Subcutaneous adipose tissue (tissue), 4 donors: ENCODE results near the gene MAPK4. TPM values are rescaled to one million over a fixed set of nuclear protein-coding genes. Genes with fewer than 3 reads are reported as not detected.

Experiments
- CTCF ChIP-seq: fragments of 450-650 bp; IDR thresholded peaks from one replicate; pipeline ENCODE4 v1.5.1; 2016; ENCODE audit warnings: low read depth, mild to moderate bottlenecking, control low read depth, antibody characterized with exemption, moderate library complexity
- total RNA-seq, 4 donors: library from RNA; depleted of rRNA; stranded (reverse); fragments of >200 nt; gene quantifications; one replicate each; pipeline ENCODE4 v1.1.0, GENCODE V29; 2016

Gene MAPK4
- total RNA-seq, 4 donors from 2014 or later: 0.16 to 0.51 (median 0.22) TPM; not detected in 1

GRCh38 chr18:50548160-50548559, 11.7 kb upstream of the MAPK4 start:
- no peak for TF ChIP-seq CTCF

- no peak for TF ChIP-seq CTCF
Measured at GRCh38 chr18:50558157-50558556, 1.7 kb upstream of the MAPK4 start.

- no peak for TF ChIP-seq CTCF
Measured at GRCh38 chr18:50558948-50559751, 737 bp upstream of the MAPK4 start.

- no peak for TF ChIP-seq CTCF
Measured at GRCh38 chr18:50560681-50561629, 1.1 kb downstream of the MAPK4 start.

- TF ChIP-seq CTCF: no peak
Measured at GRCh38 chr18:50562686-50563085, 2.8 kb downstream of the MAPK4 start.

GRCh38 chr18:50563376-50563775, 3.5 kb downstream of the MAPK4 start:
- TF ChIP-seq CTCF: no peak

- TF ChIP-seq CTCF: no peak
Measured at GRCh38 chr18:50569930-50570329, 10.0 kb downstream of the MAPK4 start.
